Karpas-422 (cell line): ENCODE results near the gene SYT1. TPM values are rescaled to one million over a fixed set of nuclear protein-coding genes. Genes with fewer than 3 reads are reported as not detected.

Source experiments
- DNase-seq: peaks from one replicate; pipeline ENCODE4 v3.0.0-alpha.2; 2015
- H2AFZ ChIP-seq: fragments of 200-600 bp; sonication (generic); 2 replicates; pipeline ENCODE4 v1.6.1; 2014; ENCODE audit warnings: antibody characterized with exemption, low read length, mixed read lengths
- H3K27ac ChIP-seq: fragments of 200-600 bp; sonication (generic); 2 replicates; pipeline ENCODE4 v1.5.1; 2014; ENCODE audit warnings: mild to moderate bottlenecking, low read length, moderate library complexity
- H3K27me3 ChIP-seq: fragments of 200-600 bp; sonication (generic); 2 replicates; pipeline ENCODE4 v1.6.1; 2014; ENCODE audit warnings: low read length, mixed read lengths
- H3K36me3 ChIP-seq: fragments of 200-600 bp; sonication (generic); 2 replicates; pipeline ENCODE4 v1.6.1; 2014; ENCODE audit warnings: low read length, mixed read lengths; ENCODE audit not compliant: insufficient read depth
- H3K4me1 ChIP-seq: fragments of 200-600 bp; sonication (generic); 2 replicates; pipeline ENCODE4 v1.6.1; 2014; ENCODE audit warnings: mild to moderate bottlenecking, low read length, mixed read lengths
- H3K4me2 ChIP-seq: fragments of 200-600 bp; sonication (generic); 2 replicates; pipeline ENCODE4 v1.6.1; 2014; ENCODE audit warnings: low read length, low read depth, mild to moderate bottlenecking; ENCODE audit not compliant: poor library complexity, severe bottlenecking
- H3K4me3 ChIP-seq: fragments of 200-600 bp; sonication (generic); 2 replicates; pipeline ENCODE4 v1.5.1; 2014; ENCODE audit warnings: mild to moderate bottlenecking, antibody characterized with exemption, low read length, mixed read lengths
- H3K79me2 ChIP-seq: fragments of 200-600 bp; sonication (generic); 2 replicates; pipeline ENCODE4 v1.6.1; 2014; ENCODE audit warnings: mild to moderate bottlenecking, low read length, mixed read lengths
- H3K9ac ChIP-seq: fragments of 200-600 bp; sonication (generic); 2 replicates; pipeline ENCODE4 v1.6.0; 2014; ENCODE audit warnings: low read length
- H3K9me2 ChIP-seq: fragments of 200-600 bp; sonication (generic), shearing (Covaris generic); replicated peaks from 2 replicates; pipeline ENCODE4 v1.6.0; 2014; ENCODE audit warnings: mild to moderate bottlenecking, low read length, moderate library complexity; ENCODE audit not compliant: insufficient read depth
- H3K9me3 ChIP-seq: fragments of 300-700, 200-600 bp; sonication (generic); 2 replicates; pipeline ENCODE4 v1.6.1; 2014; ENCODE audit warnings: low read length, mixed read lengths
- H4K20me1 ChIP-seq: fragments of 200-600 bp; sonication (generic); 2 replicates; pipeline ENCODE4 v1.6.1; 2014; ENCODE audit warnings: mild to moderate bottlenecking, antibody characterized with exemption, low read length, low read depth; ENCODE audit not compliant: insufficient read depth
- total RNA-seq: library from RNA; depleted of rRNA; stranded (reverse); fragments of >200 nt; shearing (Covaris generic); gene quantifications from 2 replicates; pipeline ENCODE4 v1.2.3, GENCODE V29; 2014; ENCODE audit warnings: low replicate concordance

Gene SYT1
- total RNA-seq, 1 experiment from 2014 or later: not detected

GRCh38 chr12:79119796-79120195 is 255.2 kb downstream of the SYT1 start:
- Histone ChIP-seq H3K9me3 (no peaks in the 10 kb centered on the region), H3K79me2 (no peaks in the 10 kb centered on the region), H4K20me1 (no peaks in the 10 kb centered on the region), H2AFZ (no peak overlapping the region), H3K9me2 (no peaks in the 10 kb centered on the region), H3K4me1 (no peaks in the 10 kb centered on the region), H3K27me3 (no peaks in the 10 kb centered on the region), H3K4me3 (no peak overlapping the region), H3K4me2 (no peak overlapping the region), H3K9ac (no peak overlapping the region), H3K36me3 (no peaks in the 10 kb centered on the region), H3K27ac (no peak overlapping the region)
- no peak for DNase-seq

GRCh38 chr12:79121486-79121885 is 256.9 kb downstream of the SYT1 start:
- Histone ChIP-seq H2AFZ (no peak overlapping the region), H3K27me3 (no peaks in the 10 kb centered on the region), H4K20me1 (no peaks in the 10 kb centered on the region), H3K27ac (no peak overlapping the region), H3K4me1 (no peaks in the 10 kb centered on the region), H3K79me2 (no peaks in the 10 kb centered on the region), H3K36me3 (no peaks in the 10 kb centered on the region), H3K4me3 (no peak overlapping the region), H3K9me3 (no peaks in the 10 kb centered on the region), H3K4me2 (no peak overlapping the region), H3K9ac (no peak overlapping the region), H3K9me2 (no peaks in the 10 kb centered on the region)
- DNase-seq: peak; percentile 57

- Histone ChIP-seq H3K27ac (no peak overlapping the region), H3K9me2 (no peaks in the 10 kb centered on the region), H3K4me1 (no peaks in the 10 kb centered on the region), H3K27me3 (no peaks in the 10 kb centered on the region), H2AFZ (no peak overlapping the region), H3K36me3 (no peaks in the 10 kb centered on the region), H4K20me1 (no peaks in the 10 kb centered on the region), H3K9me3 (no peaks in the 10 kb centered on the region), H3K79me2 (no peaks in the 10 kb centered on the region), H3K4me2 (no peak overlapping the region), H3K4me3 (no peak overlapping the region), H3K9ac (no peak overlapping the region)
- no peak for DNase-seq
Observed at GRCh38 chr12:79124385-79124784, 259.8 kb downstream of the SYT1 start.

- H3K4me2 ChIP-seq: no peak overlapping the region
- no peak for DNase-seq
- no peak overlapping the region for H3K9ac ChIP-seq
- no peaks in the 10 kb centered on the region for H3K79me2 ChIP-seq
- H4K20me1 ChIP-seq: no peaks in the 10 kb centered on the region
- H3K9me2 ChIP-seq: no peaks in the 10 kb centered on the region
- no peaks in the 10 kb centered on the region for H3K36me3 ChIP-seq
- H2AFZ ChIP-seq: no peak overlapping the region
- no peaks in the 10 kb centered on the region for H3K4me1 ChIP-seq
- no peaks in the 10 kb centered on the region for H3K27me3 ChIP-seq
- no peaks in the 10 kb centered on the region for H3K9me3 ChIP-seq
- H3K4me3 ChIP-seq: no peak overlapping the region
- H3K27ac ChIP-seq: no peak overlapping the region
Observed at GRCh38 chr12:79125358-79125757, 260.8 kb downstream of the SYT1 start.

GRCh38 chr12:79127271-79127751 is 262.7 kb downstream of the SYT1 start:
- Histone ChIP-seq H4K20me1 (no peaks in the 10 kb centered on the region), H3K4me2 (no peak overlapping the region), H3K27ac (no peak overlapping the region), H3K4me1 (no peaks in the 10 kb centered on the region), H3K4me3 (no peak overlapping the region), H2AFZ (no peak overlapping the region), H3K36me3 (no peaks in the 10 kb centered on the region), H3K9me3 (no peaks in the 10 kb centered on the region), H3K79me2 (no peaks in the 10 kb centered on the region), H3K9me2 (no peaks in the 10 kb centered on the region), H3K9ac (no peak overlapping the region), H3K27me3 (no peaks in the 10 kb centered on the region)
- DNase-seq: no peak

- no peak overlapping the region for H3K9ac ChIP-seq
- H3K36me3 ChIP-seq: no peaks in the 10 kb centered on the region
- no peak overlapping the region for H3K27ac ChIP-seq
- H3K4me1 ChIP-seq: no peaks in the 10 kb centered on the region
- no peaks in the 10 kb centered on the region for H3K27me3 ChIP-seq
- no peak overlapping the region for H2AFZ ChIP-seq
- no peaks in the 10 kb centered on the region for H3K79me2 ChIP-seq
- H3K4me3 ChIP-seq: no peak overlapping the region
- H4K20me1 ChIP-seq: no peaks in the 10 kb centered on the region
- H3K9me2 ChIP-seq: no peaks in the 10 kb centered on the region
- no peak overlapping the region for H3K4me2 ChIP-seq
- DNase-seq: no peak
- no peaks in the 10 kb centered on the region for H3K9me3 ChIP-seq
Observed at GRCh38 chr12:79128956-79129355, 264.4 kb downstream of the SYT1 start.

- Histone ChIP-seq H3K9ac (no peak overlapping the region), H3K79me2 (no peaks in the 10 kb centered on the region), H3K9me3 (no peaks in the 10 kb centered on the region), H3K36me3 (no peaks in the 10 kb centered on the region), H3K4me2 (no peak overlapping the region), H4K20me1 (no peaks in the 10 kb centered on the region), H3K4me1 (no peaks in the 10 kb centered on the region), H2AFZ (no peak overlapping the region), H3K4me3 (no peak overlapping the region), H3K27ac (no peak overlapping the region), H3K27me3 (no peaks in the 10 kb centered on the region), H3K9me2 (no peaks in the 10 kb centered on the region)
- no peak for DNase-seq
Observed at GRCh38 chr12:79138872-79139271, 274.3 kb downstream of the SYT1 start.

GRCh38 chr12:79140711-79141110 is 276.1 kb downstream of the SYT1 start:
- Histone ChIP-seq H3K4me2 (no peak overlapping the region), H4K20me1 (no peaks in the 10 kb centered on the region), H3K4me3 (no peak overlapping the region), H2AFZ (no peak overlapping the region), H3K36me3 (no peaks in the 10 kb centered on the region), H3K27me3 (no peaks in the 10 kb centered on the region), H3K79me2 (no peaks in the 10 kb centered on the region), H3K9ac (no peak overlapping the region), H3K27ac (no peak overlapping the region), H3K9me2 (no peaks in the 10 kb centered on the region), H3K4me1 (no peaks in the 10 kb centered on the region), H3K9me3 (no peaks in the 10 kb centered on the region)
- DNase-seq: no peak

- H3K9me3 ChIP-seq: no peaks in the 10 kb centered on the region
- DNase-seq: no peak
- H3K9ac ChIP-seq: no peak overlapping the region
- no peak overlapping the region for H2AFZ ChIP-seq
- no peaks in the 10 kb centered on the region for H4K20me1 ChIP-seq
- no peak overlapping the region for H3K27ac ChIP-seq
- H3K79me2 ChIP-seq: no peaks in the 10 kb centered on the region
- no peaks in the 10 kb centered on the region for H3K27me3 ChIP-seq
- no peak overlapping the region for H3K4me2 ChIP-seq
- H3K9me2 ChIP-seq: no peaks in the 10 kb centered on the region
- no peak overlapping the region for H3K4me3 ChIP-seq
- no peaks in the 10 kb centered on the region for H3K36me3 ChIP-seq
- no peaks in the 10 kb centered on the region for H3K4me1 ChIP-seq
Observed at GRCh38 chr12:79141776-79142175, 277.2 kb downstream of the SYT1 start.
